HepG2 (cell line): ENCODE results near the gene FFAR2. TPM values are rescaled to one million over a fixed set of nuclear protein-coding genes. Genes with fewer than 3 reads are reported as not detected.
"Not testable (repeated sequence)": the region's sequence is repeated elsewhere in the genome, so short reads cannot be mapped to it uniquely, and the experiment has no call there.

Source experiments
- ATAC-seq: fragments of 200-7000 bp; cut with Tn5 transposase; 3 replicates; pipeline ENCODE4 v1.9.1; 2020; ENCODE audit warnings: mild to moderate bottlenecking, moderate library complexity
- BruUV-seq: library from RNA; stranded (reverse); fragments of 400-500 nt; replicated peaks from 2 replicates; lab custom pipeline; 2021; lab: Mats Ljungman, UMichigan
- CTCF ChIA-PET: fragments of 300-600 bp; formaldehyde crosslinking; extraction: SDS; loops from one replicate; lab custom pipeline; 2021; ENCODE audit warnings: low total read pairs, inconsistent platforms, low intra/inter-chr PET ratio; lab: Yijun Ruan, JAX
- POLR2A ChIA-PET: fragments of 350-600 bp; sonication (Branson Sonifier 250); formaldehyde crosslinking; loops from one replicate; lab custom pipeline; 2020; ENCODE audit warnings: antibody characterized with exemption, inconsistent platforms; lab: Yijun Ruan, JAX
- DNase-seq: peaks from one replicate; pipeline ENCODE4 v3.0.0-alpha.2; 2015; ENCODE audit warnings: low spot score
- FAIRE-seq: peaks from 3 replicates; lab custom pipeline; 2011; peaks lifted over from hg19 to GRCh38; lab: Jason Lieb, UNC
- H2AFZ ChIP-seq: one replicate; pipeline ENCODE4 v1.6.1; 2011; ENCODE audit warnings: low read length, inconsistent platforms
- H3K27ac ChIP-seq: fragments of 300-600 bp; 3 replicates; pipeline ENCODE4 v1.8.0; 2011; ENCODE audit warnings: mixed run types, mild to moderate bottlenecking, mixed read lengths, low read length, inconsistent platforms; ENCODE audit not compliant: insufficient read depth; ENCODE audit errors: extremely low read length
- H3K27me3 ChIP-seq, 2 experiments: fragments of 200-600 bp in 1 of 2; 2 replicates in 1 of 2; 3 replicates in 1 of 2; pipeline versions ENCODE4 v1.6.0 to v1.8.0; 2011; ENCODE audit warnings: low read length in 2 of 2, mild to moderate bottlenecking in 2 of 2, moderate library complexity in 2 of 2, inconsistent platforms in 1 of 2; ENCODE audit not compliant: insufficient read depth in 2 of 2, control insufficient read depth in 1 of 2
- H3K36me3 ChIP-seq, 2 experiments: fragments of 200-600 bp in 1 of 2; replicated peaks in 1 of 2; 2 replicates in 1 of 2; 3 replicates in 1 of 2; pipeline versions ENCODE4 v1.5.1 to v1.8.0; 2011; ENCODE audit warnings: low read length in 2 of 2, inconsistent platforms in 1 of 2; ENCODE audit not compliant: insufficient read depth in 2 of 2, control insufficient read depth in 1 of 2
- H3K4me1 ChIP-seq: 2 replicates; pipeline ENCODE4 v1.5.1; 2012; ENCODE audit warnings: low read length, inconsistent platforms; ENCODE audit not compliant: insufficient read depth
- H3K4me2 ChIP-seq: 2 replicates; pipeline ENCODE4 v1.6.0; 2011; ENCODE audit warnings: low read depth, low read length, inconsistent platforms
- H3K4me3 ChIP-seq, 3 experiments: fragments of 200-600 bp in 1 of 3; sonication (generic), shearing (Covaris generic) in 1 of 3; replicated peaks in 1 of 3; 2 replicates each; pipeline ENCODE4 v1.5.1; 2011 to 2016; ENCODE audit warnings: low read length in 3 of 3, inconsistent platforms in 2 of 3, low read depth in 2 of 3, mild to moderate bottlenecking in 2 of 3, control low read depth in 1 of 3, mixed read lengths in 1 of 3; ENCODE audit not compliant: insufficient read depth in 1 of 3
- H3K79me2 ChIP-seq: one replicate; pipeline ENCODE4 v1.6.1; 2011; ENCODE audit warnings: low read length, inconsistent platforms; ENCODE audit not compliant: insufficient read depth
- H3K9ac ChIP-seq: 2 replicates; pipeline ENCODE4 v1.6.0; 2011; ENCODE audit warnings: mild to moderate bottlenecking, low read depth, low read length, inconsistent platforms; ENCODE audit not compliant: insufficient read depth
- H3K9me3 ChIP-seq: 2 replicates; pipeline ENCODE4 v1.5.1; 2012; ENCODE audit warnings: mild to moderate bottlenecking, low read length
- H4K20me1 ChIP-seq: 2 replicates; pipeline ENCODE4 v1.6.0; 2011; ENCODE audit warnings: inconsistent platforms, mild to moderate bottlenecking, low read length, moderate library complexity; ENCODE audit not compliant: insufficient read depth
- CBFB ChIP-seq: sonication (generic); formaldehyde crosslinking; IDR thresholded peaks from 2 replicates; pipeline ENCODE4 v1.4.0; 2020; ENCODE audit warnings: missing genetic modification reagents
- GLI4 ChIP-seq: sonication (generic); formaldehyde crosslinking; IDR thresholded peaks from 2 replicates; pipeline ENCODE4 v1.5.1; 2020; ENCODE audit warnings: missing genetic modification reagents, mild to moderate bottlenecking, moderate library complexity, borderline replicate concordance
- HCFC1 ChIP-seq: fragments of 150-350 bp; IDR thresholded peaks from 2 replicates; pipeline ENCODE4 v1.6.1; 2014; ENCODE audit warnings: low read depth, low read length
- HDAC1 ChIP-seq: sonication (generic); formaldehyde crosslinking; IDR thresholded peaks from 2 replicates; pipeline ENCODE4 v1.5.1; 2020; ENCODE audit warnings: mild to moderate bottlenecking, missing genetic modification reagents
- MAFF ChIP-seq: IDR thresholded peaks from 2 replicates; pipeline ENCODE4 v1.6.1; 2011; ENCODE audit warnings: low read depth, low read length, improper control_type of control experiment
- RXRB ChIP-seq: IDR thresholded peaks from 2 replicates; pipeline ENCODE4 v1.6.1; 2016; ENCODE audit warnings: borderline replicate concordance, missing genetic modification reagents, missing compliant biosample characterization
- ZMYM3 ChIP-seq: sonication (generic); formaldehyde crosslinking; IDR thresholded peaks from 2 replicates; pipeline ENCODE4 v1.5.1; 2020; ENCODE audit warnings: mild to moderate bottlenecking, missing genetic modification reagents
- ZNF138 ChIP-seq: sonication (generic); formaldehyde crosslinking; IDR thresholded peaks from 2 replicates; pipeline ENCODE4 v1.5.0; 2020; ENCODE audit warnings: mild to moderate bottlenecking, low read depth, missing genetic modification reagents
- ZNF17 ChIP-seq: sonication (generic); formaldehyde crosslinking; IDR thresholded peaks from 2 replicates; pipeline ENCODE4 v1.5.0; 2020; ENCODE audit warnings: mild to moderate bottlenecking, missing genetic modification reagents
- ZNF678 ChIP-seq: sonication (generic); formaldehyde crosslinking; IDR thresholded peaks from 2 replicates; pipeline ENCODE4 v1.4.0; 2020; ENCODE audit warnings: mild to moderate bottlenecking, missing genetic modification reagents
- WGBS: methylation state at CpG from one replicate; pipeline ENCODE4 v1.1.6; 2017; ENCODE audit warnings: low lambda C conversion rate; 5-methylcytosine and 5-hydroxymethylcytosine counted together
- in situ Hi-C: cut with HindIII; loops from 2 replicates; pipeline ENCODE4 v1.10.0; 2017; ENCODE audit warnings: low pct_unique_long_range_greater_than_20kb; ENCODE audit not compliant: extremely low pct_ligation_motif_present
- intact Hi-C: fragments of 100-400 bp; cut with micrococcal nuclease; formaldehyde crosslinking; loops from one replicate; pipeline ENCODE4 v1.10.0; 2022; ENCODE audit not compliant: unreplicated experiment
- polyA plus RNA-seq, 8 experiments: library from polyadenylated mRNA; depleted of rRNA in 3 of 8; stranded (reverse) in 7 of 8; unstranded in 1 of 8; fragments of >200 nt; fragmentation: Illumina TruSeq in 4 of 8; extraction: Trizol in 4 of 8; gene quantifications; 2 replicates each; pipeline versions ENCODE4 v1.2.1 to v1.2.3, GENCODE V29; 2011 to 2016; ENCODE audit warnings: low read depth in 4 of 8, missing spikeins in 1 of 8, mixed read lengths in 1 of 8; ENCODE audit not compliant: insufficient read depth in 1 of 8
- total RNA-seq, 5 experiments: library from RNA; depleted of rRNA; stranded (reverse); fragments of >200 nt; fragmentation: Illumina TruSeq; extraction: Trizol; gene quantifications; 2 replicates each; pipeline ENCODE4 v1.2.3, GENCODE V29; 2016; ENCODE audit warnings: low read depth in 1 of 5
- TF ChIP-seq, protein P1 (sequence below): IDR thresholded peaks from 2 replicates; pipeline ENCODE4 v1.6.1; 2016; ENCODE audit warnings: missing compliant biosample characterization, missing genetic modification reagents, borderline replicate concordance
- TF ChIP-seq, protein P2 (sequence below): sonication (generic); formaldehyde crosslinking; IDR thresholded peaks from 2 replicates; pipeline ENCODE4 v1.5.0; 2020; ENCODE audit warnings: mild to moderate bottlenecking, missing genetic modification reagents

FFAR2 gene
- total and polyA plus RNA-seq, 2 of the 13 experiments (the other 11 are each of a cell fraction or from before 2014, with no cell fraction given): 0.12 TPM; not detected in 1

DNA sequence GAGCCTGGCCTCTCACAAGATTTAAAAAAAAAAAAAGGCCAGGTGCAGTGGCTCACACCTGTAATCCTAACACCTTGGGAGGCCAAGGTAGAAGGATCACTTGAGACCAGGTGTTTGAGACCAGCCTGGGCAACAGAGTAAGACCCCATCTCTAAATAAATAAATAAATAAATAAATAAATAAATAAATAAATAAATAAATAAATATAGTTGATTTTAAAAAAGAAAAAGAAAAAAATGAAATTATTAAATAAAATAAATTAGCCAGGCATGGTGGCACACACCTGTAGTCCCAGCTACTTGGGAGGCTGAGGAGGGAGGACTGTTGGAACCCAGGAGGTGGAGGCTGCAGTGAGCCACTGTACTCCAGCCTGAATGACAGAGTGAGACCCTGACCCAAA, 13.7 kb downstream of the FFAR2 start:
- H2AFZ ChIP-seq, H3K36me3 ChIP-seq, H3K27ac ChIP-seq, H3K4me2 ChIP-seq, H3K79me2 ChIP-seq, in situ Hi-C loops, H3K9ac ChIP-seq, H4K20me1 ChIP-seq, intact Hi-C loops, DNase-seq, H3K27me3 ChIP-seq, FAIRE-seq, CTCF ChIA-PET, H3K9me3 ChIP-seq, BruUV-seq, H3K4me3 ChIP-seq, ATAC-seq: not testable (repeated sequence)
- peaks cover 61% of the 10 kb centered on the region for H3K4me1 ChIP-seq
- POLR2A ChIA-PET: interaction anchor here (1.4 kb wide), 1 partner anchor 43 kb away, joined by 3 read pairs; no protein-coding TSS in a partner anchor

DNA sequence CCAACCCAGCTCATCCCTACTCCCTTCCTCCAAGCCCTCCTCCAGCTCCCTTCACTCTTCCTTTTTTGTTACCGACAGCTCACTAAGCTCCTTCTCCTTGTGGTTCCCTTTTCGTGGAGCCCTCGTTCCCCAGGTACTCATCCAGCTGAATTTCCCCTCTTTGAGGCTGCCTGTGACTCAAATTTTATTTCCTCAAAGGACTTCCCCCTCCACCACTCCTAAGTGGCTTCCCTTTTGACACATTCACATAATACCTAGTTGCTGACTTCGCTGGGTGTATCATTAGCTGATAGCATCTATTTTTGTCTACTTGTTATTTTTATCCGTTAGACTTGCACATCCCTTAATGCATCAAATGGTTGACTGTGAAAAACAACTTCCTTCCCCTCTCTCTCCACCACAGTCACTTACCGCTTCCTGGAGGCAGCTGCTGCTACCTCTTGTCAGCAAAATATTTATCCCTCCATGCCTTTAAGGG, 14.5 kb downstream of the FFAR2 start:
- BruUV-seq: no TSS peak
- Histone ChIP-seq H3K4me3 (no peak overlapping the region), H3K4me2 (no peak overlapping the region), H3K4me1 (peaks cover 61% of the 10 kb centered on the region), H3K9ac (no peak overlapping the region), H2AFZ (no peak overlapping the region), H3K27me3 (no peaks in the 10 kb centered on the region; a peak in 1 of 5 replicates), H3K36me3 (no peaks in the 10 kb centered on the region), H3K79me2 (no peaks in the 10 kb centered on the region), H3K9me3 (no peaks in the 10 kb centered on the region), H4K20me1 (no peaks in the 10 kb centered on the region), H3K27ac (no peak overlapping the region)
- POLR2A ChIA-PET: interaction anchor here (1.4 kb wide), 1 partner anchor 43 kb away, joined by 3 read pairs; no protein-coding TSS in a partner anchor
- intact Hi-C loops (no loop called here), in situ Hi-C loops (no loop called here)
- 38% methylated on average over 6 of the region's 6 CpGs for WGBS
- DNase-seq (no peak), ATAC-seq (no peak), FAIRE-seq (no peak)
- CTCF ChIA-PET: no interaction called here
- TF ChIP-seq RXRB (CRISPR knock-in tag): no peak
- TF ChIP-seq ZMYM3 (CRISPR knock-in tag): no peak
- no peak for TF ChIP-seq GLI4 (CRISPR knock-in tag)
- no peak for TF ChIP-seq CBFB (CRISPR knock-in tag)
- no peak for TF ChIP-seq MAFF
- TF ChIP-seq, protein P1, sequence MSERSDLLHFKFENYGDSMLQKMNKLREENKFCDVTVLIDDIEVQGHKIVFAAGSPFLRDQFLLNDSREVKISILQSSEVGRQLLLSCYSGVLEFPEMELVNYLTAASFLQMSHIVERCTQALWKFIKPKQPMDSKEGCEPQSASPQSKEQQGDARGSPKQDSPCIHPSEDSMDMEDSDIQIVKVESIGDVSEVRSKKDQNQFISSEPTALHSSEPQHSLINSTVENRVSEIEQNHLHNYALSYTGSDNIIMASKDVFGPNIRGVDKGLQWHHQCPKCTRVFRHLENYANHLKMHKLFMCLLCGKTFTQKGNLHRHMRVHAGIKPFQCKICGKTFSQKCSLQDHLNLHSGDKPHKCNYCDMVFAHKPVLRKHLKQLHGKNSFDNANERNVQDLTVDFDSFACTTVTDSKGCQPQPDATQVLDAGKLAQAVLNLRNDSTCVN: no peak
- no peak for TF ChIP-seq HDAC1 (CRISPR knock-in tag)
- TF ChIP-seq HCFC1: no peak
- TF ChIP-seq ZNF678 (CRISPR knock-in tag): no peak
- TF ChIP-seq, protein P2, sequence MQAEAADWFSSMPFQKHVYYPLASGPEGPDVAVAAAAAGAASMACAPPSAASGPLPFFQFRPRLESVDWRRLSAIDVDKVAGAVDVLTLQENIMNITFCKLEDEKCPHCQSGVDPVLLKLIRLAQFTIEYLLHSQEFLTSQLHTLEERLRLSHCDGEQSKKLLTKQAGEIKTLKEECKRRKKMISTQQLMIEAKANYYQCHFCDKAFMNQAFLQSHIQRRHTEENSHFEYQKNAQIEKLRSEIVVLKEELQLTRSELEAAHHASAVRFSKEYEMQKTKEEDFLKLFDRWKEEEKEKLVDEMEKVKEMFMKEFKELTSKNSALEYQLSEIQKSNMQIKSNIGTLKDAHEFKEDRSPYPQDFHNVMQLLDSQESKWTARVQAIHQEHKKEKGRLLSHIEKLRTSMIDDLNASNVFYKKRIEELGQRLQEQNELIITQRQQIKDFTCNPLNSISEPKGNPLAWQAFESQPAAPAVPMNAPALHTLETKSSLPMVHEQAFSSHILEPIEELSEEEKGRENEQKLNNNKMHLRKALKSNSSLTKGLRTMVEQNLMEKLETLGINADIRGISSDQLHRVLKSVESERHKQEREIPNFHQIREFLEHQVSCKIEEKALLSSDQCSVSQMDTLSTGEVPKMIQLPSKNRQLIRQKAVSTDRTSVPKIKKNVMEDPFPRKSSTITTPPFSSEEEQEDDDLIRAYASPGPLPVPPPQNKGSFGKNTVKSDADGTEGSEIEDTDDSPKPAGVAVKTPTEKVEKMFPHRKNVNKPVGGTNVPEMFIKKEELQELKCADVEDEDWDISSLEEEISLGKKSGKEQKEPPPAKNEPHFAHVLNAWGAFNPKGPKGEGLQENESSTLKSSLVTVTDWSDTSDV (CRISPR knock-in tag): no peak
- no peak for TF ChIP-seq ZNF17 (CRISPR knock-in tag)
- no peak for TF ChIP-seq ZNF138 (CRISPR knock-in tag)
